HEK293 (cell line): ENCODE data around the gene RAB44.

ENCODE experiments used
- CTCF ChIA-PET: fragments of 350-600 bp; formaldehyde crosslinking; extraction: SDS; loops from one replicate; lab custom pipeline; 2021; ENCODE audit warnings: antibody characterized with exemption; lab: Yijun Ruan, JAX
- POLR2A ChIA-PET: fragments of 300-600 bp; formaldehyde crosslinking; extraction: SDS; loops from one replicate; lab custom pipeline; 2020; ENCODE audit warnings: antibody characterized with exemption, inconsistent platforms; lab: Yijun Ruan, JAX
- H3K27ac ChIP-seq: fragments of 200-500 bp; sonication (Bioruptor generic); 2 replicates; pipeline ENCODE4 v1.5.1; 2014; ENCODE audit warnings: low read depth, low read length, control low read depth, inconsistent platforms; ENCODE audit errors: extremely low read depth
- H3K36me3 ChIP-seq, 2 experiments: fragments of 200-500 bp in 1 of 2; sonication (Bioruptor generic) in 1 of 2; 1 replicate in 1 of 2; 2 replicates in 1 of 2; pipeline ENCODE4 v1.5.1; 2014 to 2017; ENCODE audit warnings: inconsistent platforms in 2 of 2, low read length in 2 of 2; ENCODE audit not compliant: control insufficient read depth in 2 of 2, insufficient read depth in 1 of 2
- H3K4me1 ChIP-seq: fragments of 200-500 bp; sonication (Bioruptor generic); 2 replicates; pipeline ENCODE4 v1.5.1; 2014; ENCODE audit warnings: mild to moderate bottlenecking, low read length, inconsistent platforms; ENCODE audit not compliant: control insufficient read depth, insufficient read depth
- H3K4me3 ChIP-seq: 2 replicates; pipeline ENCODE4 v1.5.1; 2011; ENCODE audit warnings: low read depth, mild to moderate bottlenecking, control low read depth, low read length, moderate library complexity
- H3K9me3 ChIP-seq: fragments of 200-500 bp; sonication (Bioruptor generic); 2 replicates; pipeline ENCODE4 v1.5.1; 2014; ENCODE audit warnings: low read depth, low read length, inconsistent platforms; ENCODE audit not compliant: control insufficient read depth, insufficient read depth
- GLIS1 ChIP-seq: fragments of 450-650 bp; formaldehyde crosslinking; IDR thresholded peaks from 2 replicates; pipeline ENCODE4 v1.5.1; 2016; ENCODE audit warnings: missing biosample characterization, missing genetic modification characterization
- GLIS2 ChIP-seq: fragments of 450-650 bp; formaldehyde crosslinking; IDR thresholded peaks from 2 replicates; pipeline ENCODE4 v1.5.1; 2016; ENCODE audit warnings: missing biosample characterization, missing genetic modification characterization
- HOXC10 ChIP-seq: sonication (generic); formaldehyde crosslinking; IDR thresholded peaks from 2 replicates; pipeline ENCODE4 v1.8.1; 2023; ENCODE audit warnings: mild to moderate bottlenecking, missing genetic modification reagents
- ZNF133 ChIP-seq: fragments of 450-650 bp; formaldehyde crosslinking; IDR thresholded peaks from 2 replicates; pipeline ENCODE4 v1.5.1; 2016; ENCODE audit warnings: missing biosample characterization, missing genetic modification characterization
- ZNF16 ChIP-seq: fragments of 450-650 bp; formaldehyde crosslinking; IDR thresholded peaks from 2 replicates; pipeline ENCODE4 v1.5.1; 2016; ENCODE audit warnings: low read depth, missing biosample characterization, missing genetic modification characterization
- ZNF433 ChIP-seq: fragments of 450-650 bp; formaldehyde crosslinking; IDR thresholded peaks from 2 replicates; pipeline ENCODE4 v1.5.1; 2016; ENCODE audit warnings: missing biosample characterization, missing genetic modification characterization, low read depth
- ZNF530 ChIP-seq: fragments of 450-650 bp; formaldehyde crosslinking; IDR thresholded peaks from 2 replicates; pipeline ENCODE4 v1.5.1; 2016; ENCODE audit warnings: low read depth, missing biosample characterization, missing genetic modification characterization
- ZNF549 ChIP-seq: fragments of 450-650 bp; IDR thresholded peaks from 2 replicates; pipeline ENCODE4 v1.5.1; 2018; ENCODE audit warnings: missing biosample characterization, missing genetic modification characterization, mild to moderate bottlenecking, inconsistent platforms, moderate library complexity
- ZNF629 ChIP-seq: fragments of 450-650 bp; formaldehyde crosslinking; IDR thresholded peaks from 2 replicates; pipeline ENCODE4 v1.5.1; 2017; ENCODE audit warnings: missing biosample characterization, missing genetic modification characterization
- ZNF768 ChIP-seq: fragments of 450-650 bp; formaldehyde crosslinking; IDR thresholded peaks from 2 replicates; pipeline ENCODE4 v1.5.1; 2018; ENCODE audit warnings: missing biosample characterization, mild to moderate bottlenecking, missing genetic modification characterization
- TF ChIP-seq, protein P1 (sequence below): fragments of 450-650 bp; formaldehyde crosslinking; IDR thresholded peaks from 2 replicates; pipeline ENCODE4 v1.5.1; 2016; ENCODE audit warnings: missing biosample characterization, missing genetic modification characterization
- TF ChIP-seq, protein P2 (sequence below): fragments of 450-650 bp; formaldehyde crosslinking; IDR thresholded peaks from 2 replicates; pipeline ENCODE4 v1.5.1; 2016; ENCODE audit warnings: missing biosample characterization, missing genetic modification characterization
- TF ChIP-seq, protein P3 (sequence below): fragments of 450-650 bp; formaldehyde crosslinking; IDR thresholded peaks from 2 replicates; pipeline ENCODE4 v1.5.1; 2016; ENCODE audit warnings: missing biosample characterization, missing genetic modification characterization
- TF ChIP-seq, protein P4 (sequence below): fragments of 450-650 bp; formaldehyde crosslinking; IDR thresholded peaks from 2 replicates; pipeline ENCODE4 v1.5.1; 2016; ENCODE audit warnings: missing biosample characterization, missing genetic modification characterization, low read depth
- TF ChIP-seq, protein P5 (sequence below): fragments of 450-650 bp; formaldehyde crosslinking; IDR thresholded peaks from 2 replicates; pipeline ENCODE4 v1.5.1; 2016; ENCODE audit warnings: missing biosample characterization, missing genetic modification characterization
- TF ChIP-seq, protein P6 (sequence below): fragments of 450-650 bp; formaldehyde crosslinking; IDR thresholded peaks from 2 replicates; pipeline ENCODE4 v1.5.1; 2016; ENCODE audit warnings: missing biosample characterization, missing genetic modification characterization

The RAB44 gene

DNA sequence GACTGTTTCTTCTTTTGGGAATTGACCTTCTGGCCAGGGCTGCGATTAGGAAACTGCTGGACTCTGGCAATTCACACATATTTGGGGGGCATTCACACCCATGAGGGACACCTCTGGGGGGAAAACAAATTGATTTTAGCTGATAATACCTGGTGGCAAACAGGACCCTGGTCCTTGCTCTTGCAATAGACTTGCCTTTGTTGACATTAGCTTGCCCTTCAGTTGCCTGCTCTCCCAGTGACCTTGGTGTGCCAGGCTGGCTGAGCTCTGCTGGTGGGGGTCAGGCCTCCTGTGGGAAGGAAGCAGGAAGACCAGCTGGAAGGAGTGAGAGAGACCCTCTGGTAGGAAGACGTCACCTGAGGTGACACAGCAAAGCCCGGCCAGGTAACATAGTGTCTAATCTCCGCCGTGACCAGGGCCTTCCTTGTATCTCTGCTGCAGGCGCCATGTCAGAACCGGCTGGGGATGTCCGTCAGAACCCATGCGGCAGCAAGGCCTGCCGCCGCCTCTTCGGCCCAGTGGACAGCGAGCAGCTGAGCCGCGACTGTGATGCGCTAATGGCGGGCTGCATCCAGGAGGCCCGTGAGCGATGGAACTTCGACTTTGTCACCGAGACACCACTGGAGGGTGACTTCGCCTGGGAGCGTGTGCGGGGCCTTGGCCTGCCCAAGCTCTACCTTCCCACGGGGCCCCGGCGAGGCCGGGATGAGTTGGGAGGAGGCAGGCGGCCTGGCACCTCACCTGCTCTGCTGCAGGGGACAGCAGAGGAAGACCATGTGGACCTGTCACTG is 13.8 kb upstream of the RAB44 start:
- no peak for TF ChIP-seq ZNF433 (tag by site-specific recombination)
- TF ChIP-seq, protein P1, sequence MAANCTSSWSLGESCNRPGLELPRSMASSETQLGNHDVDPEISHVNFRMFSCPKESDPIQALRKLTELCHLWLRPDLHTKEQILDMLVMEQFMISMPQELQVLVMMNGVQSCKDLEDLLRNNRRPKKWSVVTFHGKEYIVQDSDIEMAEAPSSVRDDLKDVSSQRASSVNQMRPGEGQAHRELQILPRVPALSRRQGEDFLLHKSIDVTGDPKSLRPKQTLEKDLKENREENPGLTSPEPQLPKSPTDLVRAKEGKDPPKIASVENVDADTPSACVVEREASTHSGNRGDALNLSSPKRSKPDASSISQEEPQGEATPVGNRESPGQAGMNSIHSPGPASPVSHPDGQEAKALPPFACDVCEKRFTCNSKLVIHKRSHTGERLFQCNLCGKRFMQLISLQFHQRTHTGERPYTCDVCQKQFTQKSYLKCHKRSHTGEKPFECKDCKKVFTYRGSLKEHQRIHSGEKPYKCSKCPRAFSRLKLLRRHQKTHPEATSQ (tag by site-specific recombination), result no peak
- TF ChIP-seq, protein P2, sequence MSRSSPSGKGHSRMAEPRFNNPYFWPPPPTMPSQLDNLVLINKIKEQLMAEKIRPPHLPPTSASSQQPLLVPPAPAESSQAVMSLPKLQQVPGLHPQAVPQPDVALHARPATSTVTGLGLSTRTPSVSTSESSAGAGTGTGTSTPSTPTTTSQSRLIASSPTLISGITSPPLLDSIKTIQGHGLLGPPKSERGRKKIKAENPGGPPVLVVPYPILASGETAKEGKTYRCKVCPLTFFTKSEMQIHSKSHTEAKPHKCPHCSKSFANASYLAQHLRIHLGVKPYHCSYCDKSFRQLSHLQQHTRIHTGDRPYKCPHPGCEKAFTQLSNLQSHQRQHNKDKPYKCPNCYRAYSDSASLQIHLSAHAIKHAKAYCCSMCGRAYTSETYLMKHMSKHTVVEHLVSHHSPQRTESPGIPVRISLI (tag by site-specific recombination), result no peak
- TF ChIP-seq ZNF768 (tag by site-specific recombination), result no peak
- 0 out of 2 replicates have a peak, but pooled peaks have one; percentile 65 for TF ChIP-seq HOXC10
- TF ChIP-seq, protein P3, sequence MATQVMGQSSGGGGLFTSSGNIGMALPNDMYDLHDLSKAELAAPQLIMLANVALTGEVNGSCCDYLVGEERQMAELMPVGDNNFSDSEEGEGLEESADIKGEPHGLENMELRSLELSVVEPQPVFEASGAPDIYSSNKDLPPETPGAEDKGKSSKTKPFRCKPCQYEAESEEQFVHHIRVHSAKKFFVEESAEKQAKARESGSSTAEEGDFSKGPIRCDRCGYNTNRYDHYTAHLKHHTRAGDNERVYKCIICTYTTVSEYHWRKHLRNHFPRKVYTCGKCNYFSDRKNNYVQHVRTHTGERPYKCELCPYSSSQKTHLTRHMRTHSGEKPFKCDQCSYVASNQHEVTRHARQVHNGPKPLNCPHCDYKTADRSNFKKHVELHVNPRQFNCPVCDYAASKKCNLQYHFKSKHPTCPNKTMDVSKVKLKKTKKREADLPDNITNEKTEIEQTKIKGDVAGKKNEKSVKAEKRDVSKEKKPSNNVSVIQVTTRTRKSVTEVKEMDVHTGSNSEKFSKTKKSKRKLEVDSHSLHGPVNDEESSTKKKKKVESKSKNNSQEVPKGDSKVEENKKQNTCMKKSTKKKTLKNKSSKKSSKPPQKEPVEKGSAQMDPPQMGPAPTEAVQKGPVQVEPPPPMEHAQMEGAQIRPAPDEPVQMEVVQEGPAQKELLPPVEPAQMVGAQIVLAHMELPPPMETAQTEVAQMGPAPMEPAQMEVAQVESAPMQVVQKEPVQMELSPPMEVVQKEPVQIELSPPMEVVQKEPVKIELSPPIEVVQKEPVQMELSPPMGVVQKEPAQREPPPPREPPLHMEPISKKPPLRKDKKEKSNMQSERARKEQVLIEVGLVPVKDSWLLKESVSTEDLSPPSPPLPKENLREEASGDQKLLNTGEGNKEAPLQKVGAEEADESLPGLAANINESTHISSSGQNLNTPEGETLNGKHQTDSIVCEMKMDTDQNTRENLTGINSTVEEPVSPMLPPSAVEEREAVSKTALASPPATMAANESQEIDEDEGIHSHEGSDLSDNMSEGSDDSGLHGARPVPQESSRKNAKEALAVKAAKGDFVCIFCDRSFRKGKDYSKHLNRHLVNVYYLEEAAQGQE, result no peak
- no peak for TF ChIP-seq ZNF549 (tag by site-specific recombination)
- 0 out of 2 replicates have a peak, but pooled peaks have one; percentile 12 for TF ChIP-seq GLIS2 (tag by site-specific recombination)
- no peak for TF ChIP-seq ZNF530 (tag by site-specific recombination)
- no peak for TF ChIP-seq ZNF629
- H3K9me3 ChIP-seq, result no peaks in the 10 kb centered on the region
- H3K4me1 ChIP-seq, result peaks cover 7% of the 10 kb centered on the region
- no peak overlapping the region for H3K27ac ChIP-seq
- ChIA-PET POLR2A (no interaction called here), CTCF (interaction anchor here (0.7 to 8.5 kb wide), 8 partner anchors 13 to 82 kb away, joined by 3 to 47 read pairs (median 8); no protein-coding TSS in a partner anchor)
- H3K4me3 ChIP-seq, result no peak overlapping the region
- H3K36me3 ChIP-seq, result peaks cover 24 to 64% of the 10 kb centered on the region in 2 experiments

DNA sequence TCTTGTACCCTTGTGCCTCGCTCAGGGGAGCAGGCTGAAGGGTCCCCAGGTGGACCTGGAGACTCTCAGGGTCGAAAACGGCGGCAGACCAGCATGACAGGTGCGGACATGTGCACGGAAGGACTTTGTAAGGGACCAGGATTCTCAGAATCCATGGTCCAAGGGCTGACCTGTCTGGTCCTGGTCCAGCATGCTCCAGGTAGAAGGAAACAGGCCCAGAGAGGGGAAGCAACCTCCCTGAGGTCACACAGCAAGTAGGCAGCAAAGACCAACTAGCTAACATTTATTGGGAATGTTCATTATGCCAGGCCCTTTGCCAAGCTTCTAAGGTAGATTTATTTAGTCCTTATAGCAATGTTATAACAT is 13.2 kb upstream of the RAB44 start:
- Histone ChIP-seq H3K4me1 (peaks cover 7% of the 10 kb centered on the region), H3K27ac (no peak overlapping the region), H3K4me3 (no peak overlapping the region), H3K9me3 (no peaks in the 10 kb centered on the region), H3K36me3 (peaks cover 24 to 62% of the 10 kb centered on the region in 2 experiments)
- CTCF ChIA-PET, result interaction anchor here (0.7 to 8.5 kb wide), 4 partner anchors 40 to 81 kb away, joined by 4 to 47 read pairs (median 9); no protein-coding TSS in a partner anchor
- TF ChIP-seq ZNF133 (tag by site-specific recombination), result no peak
- TF ChIP-seq ZNF768 (tag by site-specific recombination), result peak; percentile 89
- POLR2A ChIA-PET, result no interaction called here

DNA sequence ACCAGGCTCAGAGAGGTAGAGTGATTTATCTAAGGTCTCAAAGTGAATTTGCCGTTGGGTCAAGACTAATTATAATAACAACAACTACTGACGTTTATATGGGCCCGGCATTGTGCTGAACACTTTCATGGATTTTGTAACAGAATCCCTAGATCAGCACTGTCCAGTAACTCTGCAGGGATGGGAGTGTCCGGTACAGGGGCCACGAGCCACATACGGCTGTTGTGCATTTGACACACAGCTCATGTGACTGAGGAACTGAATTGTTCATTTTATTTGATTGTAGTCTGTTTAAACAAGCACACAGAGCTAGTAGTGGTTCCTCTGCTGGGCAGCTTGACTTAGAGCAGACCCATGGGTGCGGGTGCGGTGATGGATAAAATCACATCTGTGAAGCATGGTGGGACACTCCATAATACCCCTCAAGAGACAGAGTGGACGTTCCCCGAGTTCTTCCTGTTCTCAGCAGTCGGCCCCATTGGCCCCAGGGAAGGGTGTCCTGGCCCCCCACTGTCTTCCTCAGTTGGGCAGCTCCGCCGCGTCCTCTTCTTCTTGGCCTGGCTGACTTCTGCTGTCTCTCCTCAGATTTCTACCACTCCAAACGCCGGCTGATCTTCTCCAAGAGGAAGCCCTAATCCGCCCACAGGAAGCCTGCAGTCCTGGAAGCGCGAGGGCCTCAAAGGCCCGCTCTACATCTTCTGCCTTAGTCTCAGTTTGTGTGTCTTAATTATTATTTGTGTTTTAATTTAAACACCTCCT is 12.3 kb upstream of the RAB44 start:
- H3K27ac ChIP-seq, result no peak overlapping the region
- ChIA-PET POLR2A (no interaction called here), CTCF (interaction anchor here (0.6 to 8.5 kb wide), 5 partner anchors 61 to 322 kb away, joined by 3 to 47 read pairs (median 3); no protein-coding TSS in a partner anchor)
- peaks cover 7% of the 10 kb centered on the region for H3K4me1 ChIP-seq
- H3K4me3 ChIP-seq, result no peak overlapping the region
- H3K36me3 ChIP-seq, result peaks cover 24 to 62% of the 10 kb centered on the region in 2 experiments
- no peaks in the 10 kb centered on the region for H3K9me3 ChIP-seq
- TF ChIP-seq, protein P4, sequence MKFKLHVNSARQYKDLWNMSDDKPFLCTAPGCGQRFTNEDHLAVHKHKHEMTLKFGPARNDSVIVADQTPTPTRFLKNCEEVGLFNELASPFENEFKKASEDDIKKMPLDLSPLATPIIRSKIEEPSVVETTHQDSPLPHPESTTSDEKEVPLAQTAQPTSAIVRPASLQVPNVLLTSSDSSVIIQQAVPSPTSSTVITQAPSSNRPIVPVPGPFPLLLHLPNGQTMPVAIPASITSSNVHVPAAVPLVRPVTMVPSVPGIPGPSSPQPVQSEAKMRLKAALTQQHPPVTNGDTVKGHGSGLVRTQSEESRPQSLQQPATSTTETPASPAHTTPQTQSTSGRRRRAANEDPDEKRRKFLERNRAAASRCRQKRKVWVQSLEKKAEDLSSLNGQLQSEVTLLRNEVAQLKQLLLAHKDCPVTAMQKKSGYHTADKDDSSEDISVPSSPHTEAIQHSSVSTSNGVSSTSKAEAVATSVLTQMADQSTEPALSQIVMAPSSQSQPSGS (tag by site-specific recombination), result no peak
- TF ChIP-seq ZNF16, result no peak
- TF ChIP-seq GLIS1 (tag by site-specific recombination), result no peak
- TF ChIP-seq, protein P5, sequence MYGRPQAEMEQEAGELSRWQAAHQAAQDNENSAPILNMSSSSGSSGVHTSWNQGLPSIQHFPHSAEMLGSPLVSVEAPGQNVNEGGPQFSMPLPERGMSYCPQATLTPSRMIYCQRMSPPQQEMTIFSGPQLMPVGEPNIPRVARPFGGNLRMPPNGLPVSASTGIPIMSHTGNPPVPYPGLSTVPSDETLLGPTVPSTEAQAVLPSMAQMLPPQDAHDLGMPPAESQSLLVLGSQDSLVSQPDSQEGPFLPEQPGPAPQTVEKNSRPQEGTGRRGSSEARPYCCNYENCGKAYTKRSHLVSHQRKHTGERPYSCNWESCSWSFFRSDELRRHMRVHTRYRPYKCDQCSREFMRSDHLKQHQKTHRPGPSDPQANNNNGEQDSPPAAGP (tag by site-specific recombination), result no peak
- TF ChIP-seq, protein P6, sequence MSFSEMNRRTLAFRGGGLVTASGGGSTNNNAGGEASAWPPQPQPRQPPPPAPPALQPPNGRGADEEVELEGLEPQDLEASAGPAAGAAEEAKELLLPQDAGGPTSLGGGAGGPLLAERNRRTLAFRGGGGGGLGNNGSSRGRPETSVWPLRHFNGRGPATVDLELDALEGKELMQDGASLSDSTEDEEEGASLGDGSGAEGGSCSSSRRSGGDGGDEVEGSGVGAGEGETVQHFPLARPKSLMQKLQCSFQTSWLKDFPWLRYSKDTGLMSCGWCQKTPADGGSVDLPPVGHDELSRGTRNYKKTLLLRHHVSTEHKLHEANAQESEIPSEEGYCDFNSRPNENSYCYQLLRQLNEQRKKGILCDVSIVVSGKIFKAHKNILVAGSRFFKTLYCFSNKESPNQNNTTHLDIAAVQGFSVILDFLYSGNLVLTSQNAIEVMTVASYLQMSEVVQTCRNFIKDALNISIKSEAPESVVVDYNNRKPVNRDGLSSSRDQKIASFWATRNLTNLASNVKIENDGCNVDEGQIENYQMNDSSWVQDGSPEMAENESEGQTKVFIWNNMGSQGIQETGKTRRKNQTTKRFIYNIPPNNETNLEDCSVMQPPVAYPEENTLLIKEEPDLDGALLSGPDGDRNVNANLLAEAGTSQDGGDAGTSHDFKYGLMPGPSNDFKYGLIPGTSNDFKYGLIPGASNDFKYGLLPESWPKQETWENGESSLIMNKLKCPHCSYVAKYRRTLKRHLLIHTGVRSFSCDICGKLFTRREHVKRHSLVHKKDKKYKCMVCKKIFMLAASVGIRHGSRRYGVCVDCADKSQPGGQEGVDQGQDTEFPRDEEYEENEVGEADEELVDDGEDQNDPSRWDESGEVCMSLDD (tag by site-specific recombination), result no peak
